ENCODE results near the gene ZNF649.

- TF ChIP-seq EZH2 (IDR thresholded peaks at IDR 0.05; ENCODE audit: borderline replicate concordance, low read depth, low read length, poor library complexity, severe bottlenecking) = no peak
- TF ChIP-seq, protein P1, sequence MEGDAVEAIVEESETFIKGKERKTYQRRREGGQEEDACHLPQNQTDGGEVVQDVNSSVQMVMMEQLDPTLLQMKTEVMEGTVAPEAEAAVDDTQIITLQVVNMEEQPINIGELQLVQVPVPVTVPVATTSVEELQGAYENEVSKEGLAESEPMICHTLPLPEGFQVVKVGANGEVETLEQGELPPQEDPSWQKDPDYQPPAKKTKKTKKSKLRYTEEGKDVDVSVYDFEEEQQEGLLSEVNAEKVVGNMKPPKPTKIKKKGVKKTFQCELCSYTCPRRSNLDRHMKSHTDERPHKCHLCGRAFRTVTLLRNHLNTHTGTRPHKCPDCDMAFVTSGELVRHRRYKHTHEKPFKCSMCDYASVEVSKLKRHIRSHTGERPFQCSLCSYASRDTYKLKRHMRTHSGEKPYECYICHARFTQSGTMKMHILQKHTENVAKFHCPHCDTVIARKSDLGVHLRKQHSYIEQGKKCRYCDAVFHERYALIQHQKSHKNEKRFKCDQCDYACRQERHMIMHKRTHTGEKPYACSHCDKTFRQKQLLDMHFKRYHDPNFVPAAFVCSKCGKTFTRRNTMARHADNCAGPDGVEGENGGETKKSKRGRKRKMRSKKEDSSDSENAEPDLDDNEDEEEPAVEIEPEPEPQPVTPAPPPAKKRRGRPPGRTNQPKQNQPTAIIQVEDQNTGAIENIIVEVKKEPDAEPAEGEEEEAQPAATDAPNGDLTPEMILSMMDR (conservative IDR thresholded peaks at IDR 0.05; ENCODE audit: low read depth, low read length) = no peak
These were observed 14.9 kb downstream of the ZNF649 start for GRCh38 chr19:51889934-51890333.

Data from A673 (cell line).